CD14-positive monocyte (primary cell): ENCODE data around the gene SLC27A5. TPM values are rescaled to one million over a fixed set of nuclear protein-coding genes. Genes with fewer than 3 reads are reported as not detected.
A peak's percentile ranks its signal among the peaks of the same experiment; 100 is the strongest.

ENCODE experiments used
- DNase-seq, 3 donors: peaks; one replicate each; pipeline ENCODE4 v3.0.0-alpha.2; 2011 to 2022
- H2AFZ ChIP-seq: 2 replicates; pipeline ENCODE4 v1.6.0; 2012; ENCODE audit warnings: mild to moderate bottlenecking, low read depth, low read length, inconsistent platforms; ENCODE audit not compliant: insufficient read depth, poor library complexity, severe bottlenecking
- H3K27ac ChIP-seq, 2 donors: 1 replicate in 1 of 2; 2 replicates in 1 of 2; pipeline ENCODE4 v1.5.1; 2012 to 2013; ENCODE audit warnings: low read length in 2 of 2, control low read depth in 1 of 2, inconsistent platforms in 1 of 2, low read depth in 1 of 2, mild to moderate bottlenecking in 1 of 2
- H3K27me3 ChIP-seq, 2 donors: one replicate each; pipeline versions ENCODE4 v1.6.0 to v1.6.1; 2011 to 2013; ENCODE audit warnings: low read length in 2 of 2; ENCODE audit not compliant: control insufficient read depth in 2 of 2, insufficient read depth in 2 of 2
- H3K36me3 ChIP-seq, 2 donors: replicated peaks in 1 of 2; 1 replicate in 1 of 2; 2 replicates in 1 of 2; pipeline versions ENCODE4 v1.5.1 to v1.6.1; 2012 to 2013; ENCODE audit warnings: low read length in 2 of 2, control low read depth in 1 of 2, inconsistent platforms in 1 of 2, mild to moderate bottlenecking in 1 of 2; ENCODE audit not compliant: insufficient read depth in 2 of 2, control insufficient read depth in 1 of 2
- H3K4me1 ChIP-seq, 2 donors: 1 replicate in 1 of 2; 2 replicates in 1 of 2; pipeline versions ENCODE4 v1.5.1 to v1.6.1; 2012 to 2013; ENCODE audit warnings: low read length in 2 of 2, control low read depth in 1 of 2, inconsistent platforms in 1 of 2, mild to moderate bottlenecking in 1 of 2, moderate library complexity in 1 of 2; ENCODE audit not compliant: insufficient read depth in 2 of 2, control insufficient read depth in 1 of 2
- H3K4me2 ChIP-seq: replicated peaks from 2 replicates; pipeline ENCODE3; 2012; ENCODE audit warnings: low read length, moderate library complexity, mild to moderate bottlenecking; ENCODE audit not compliant: poor library complexity, severe bottlenecking; ENCODE audit errors: extremely low read depth
- H3K4me3 ChIP-seq, 3 experiments: fragments of 200-600 bp in 1 of 3; sonication (generic) in 1 of 3; replicated peaks in 1 of 3; 1 replicate in 2 of 3; 2 replicates in 1 of 3; pipeline ENCODE4 v1.5.1; 2011 to 2013; ENCODE audit warnings: low read length in 3 of 3, mild to moderate bottlenecking in 3 of 3, control low read depth in 2 of 3, low read depth in 2 of 3, inconsistent platforms in 1 of 3, moderate library complexity in 1 of 3
- H3K79me2 ChIP-seq: 2 replicates; pipeline ENCODE4 v1.6.0; 2012; ENCODE audit warnings: mild to moderate bottlenecking, control low read depth, inconsistent platforms, low read length, moderate library complexity; ENCODE audit not compliant: insufficient read depth
- H3K9ac ChIP-seq: 2 replicates; pipeline ENCODE4 v1.6.0; 2017; ENCODE audit warnings: low read length, mild to moderate bottlenecking; ENCODE audit not compliant: insufficient read depth, poor library complexity, severe bottlenecking
- H3K9me3 ChIP-seq, 2 donors: replicated peaks in 1 of 2; 1 replicate in 1 of 2; 2 replicates in 1 of 2; pipeline versions ENCODE4 v1.5.1 to v1.6.1; 2012 to 2013; ENCODE audit warnings: low read length in 2 of 2, control low read depth in 1 of 2; ENCODE audit not compliant: control insufficient read depth in 1 of 2, insufficient read depth in 1 of 2
- H4K20me1 ChIP-seq: 2 replicates; pipeline ENCODE4 v1.6.0; 2012; ENCODE audit warnings: mild to moderate bottlenecking, low read length, control low read depth, moderate library complexity; ENCODE audit not compliant: insufficient read depth
- H3K27ac Mint-ChIP-seq, 7 donors: one replicate each; pipeline ENCODE4 v1.8.0; 2020; ENCODE audit warnings: mild to moderate bottlenecking in 7 of 7, mixed read lengths in 7 of 7, moderate library complexity in 6 of 7, inconsistent platforms in 2 of 7
- H3K27me3 Mint-ChIP-seq, 3 donors: one replicate each; pipeline ENCODE4 v1.8.0; 2021 to 2022; ENCODE audit warnings: low read depth in 3 of 3, mild to moderate bottlenecking in 3 of 3, mixed read lengths in 3 of 3, moderate library complexity in 3 of 3, inconsistent platforms in 1 of 3
- H3K36me3 Mint-ChIP-seq, 2 donors: one replicate each; pipeline ENCODE4 v1.8.0; 2020; ENCODE audit warnings: mixed read lengths in 2 of 2, inconsistent platforms in 1 of 2, mild to moderate bottlenecking in 1 of 2
- H3K4me1 Mint-ChIP-seq: one replicate; pipeline ENCODE4 v1.8.0; 2020; ENCODE audit warnings: mild to moderate bottlenecking, mixed read lengths
- H3K4me3 Mint-ChIP-seq, 2 donors: one replicate each; pipeline ENCODE4 v1.8.0; 2020; ENCODE audit warnings: mild to moderate bottlenecking in 2 of 2, mixed read lengths in 2 of 2, moderate library complexity in 1 of 2
- H3K9me3 Mint-ChIP-seq, 7 donors: one replicate each; pipeline ENCODE4 v1.8.0; 2020 to 2022; ENCODE audit warnings: mixed read lengths in 7 of 7, mild to moderate bottlenecking in 6 of 7, moderate library complexity in 6 of 7, inconsistent platforms in 2 of 7
- WGBS: methylation state at CpG from one replicate; pipeline ENCODE4 v1.1.5; 2013; ENCODE audit warnings: missing lambda C conversion rate; ENCODE audit not compliant: insufficient coverage; 5-methylcytosine and 5-hydroxymethylcytosine counted together
- intact Hi-C, 2 donors: fragments of 100-400 bp; cut with micrococcal nuclease; formaldehyde crosslinking; loops; one replicate each; pipeline versions ENCODE4 v1.15.0 to v1.15.1; 2023
- polyA plus RNA-seq, 3 donors: library from polyadenylated mRNA; depleted of rRNA in 1 of 3; unstranded in 2 of 3; stranded (reverse) in 1 of 3; fragments of 300-500 nt in 2 of 3; fragments of >200 nt in 1 of 3; fragmentation: Illumina TruSeq in 2 of 3; gene quantifications; 1 replicate in 2 of 3; 2 replicates in 1 of 3; pipeline ENCODE4 v1.2.3, GENCODE V29; 2012 to 2021
- TF ChIP-seq, protein P1 (sequence below): fragments of 200-600 bp; IDR thresholded peaks from one replicate; pipeline ENCODE4 v1.8.0; 2022; ENCODE audit warnings: antibody characterized with exemption, mild to moderate bottlenecking

SLC27A5 gene
- polyA plus RNA-seq, 3 donors: 1.5 to 2.9 (median 2.8) TPM

GRCh38 chr19:58552655-58553054 is 40.9 kb upstream of the SLC27A5 start:
- H3K36me3 Mint-ChIP-seq: peaks cover 74 to 80% of the 10 kb centered on the region in 2 donors
- Histone ChIP-seq H3K4me2 (no peak overlapping the region), H4K20me1 (peaks cover 52% of the 10 kb centered on the region), H3K9me3 (no peaks in the 10 kb centered on the region), H3K4me1 (peaks cover 33 to 41% of the 10 kb centered on the region in 2 donors), H3K36me3 (peaks cover 72 to 81% of the 10 kb centered on the region in 2 donors), H3K79me2 (peaks cover 67% of the 10 kb centered on the region), H2AFZ (no peak overlapping the region), H3K27ac (no peak overlapping the region), H3K4me3 (no peak overlapping the region), H3K27me3 (no peaks in the 10 kb centered on the region), H3K9ac (no peak overlapping the region)
- DNase-seq: no peak
- H3K4me1 Mint-ChIP-seq: peaks cover 42% of the 10 kb centered on the region
- peaks cover 0 to 2% (median 0%) of the 10 kb centered on the region in 7 donors for H3K9me3 Mint-ChIP-seq
- 92% methylated on average over 2 of the region's 2 CpGs for WGBS
- H3K27ac Mint-ChIP-seq: peak overlapping the region in 4 of 7 donors; percentile 18 to 71 (median 30)
- intact Hi-C loops: no loop called here
- TF ChIP-seq, protein P1, sequence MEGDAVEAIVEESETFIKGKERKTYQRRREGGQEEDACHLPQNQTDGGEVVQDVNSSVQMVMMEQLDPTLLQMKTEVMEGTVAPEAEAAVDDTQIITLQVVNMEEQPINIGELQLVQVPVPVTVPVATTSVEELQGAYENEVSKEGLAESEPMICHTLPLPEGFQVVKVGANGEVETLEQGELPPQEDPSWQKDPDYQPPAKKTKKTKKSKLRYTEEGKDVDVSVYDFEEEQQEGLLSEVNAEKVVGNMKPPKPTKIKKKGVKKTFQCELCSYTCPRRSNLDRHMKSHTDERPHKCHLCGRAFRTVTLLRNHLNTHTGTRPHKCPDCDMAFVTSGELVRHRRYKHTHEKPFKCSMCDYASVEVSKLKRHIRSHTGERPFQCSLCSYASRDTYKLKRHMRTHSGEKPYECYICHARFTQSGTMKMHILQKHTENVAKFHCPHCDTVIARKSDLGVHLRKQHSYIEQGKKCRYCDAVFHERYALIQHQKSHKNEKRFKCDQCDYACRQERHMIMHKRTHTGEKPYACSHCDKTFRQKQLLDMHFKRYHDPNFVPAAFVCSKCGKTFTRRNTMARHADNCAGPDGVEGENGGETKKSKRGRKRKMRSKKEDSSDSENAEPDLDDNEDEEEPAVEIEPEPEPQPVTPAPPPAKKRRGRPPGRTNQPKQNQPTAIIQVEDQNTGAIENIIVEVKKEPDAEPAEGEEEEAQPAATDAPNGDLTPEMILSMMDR: no peak
- no peak overlapping the region for H3K4me3 Mint-ChIP-seq
- no peaks in the 10 kb centered on the region for H3K27me3 Mint-ChIP-seq

DNA sequence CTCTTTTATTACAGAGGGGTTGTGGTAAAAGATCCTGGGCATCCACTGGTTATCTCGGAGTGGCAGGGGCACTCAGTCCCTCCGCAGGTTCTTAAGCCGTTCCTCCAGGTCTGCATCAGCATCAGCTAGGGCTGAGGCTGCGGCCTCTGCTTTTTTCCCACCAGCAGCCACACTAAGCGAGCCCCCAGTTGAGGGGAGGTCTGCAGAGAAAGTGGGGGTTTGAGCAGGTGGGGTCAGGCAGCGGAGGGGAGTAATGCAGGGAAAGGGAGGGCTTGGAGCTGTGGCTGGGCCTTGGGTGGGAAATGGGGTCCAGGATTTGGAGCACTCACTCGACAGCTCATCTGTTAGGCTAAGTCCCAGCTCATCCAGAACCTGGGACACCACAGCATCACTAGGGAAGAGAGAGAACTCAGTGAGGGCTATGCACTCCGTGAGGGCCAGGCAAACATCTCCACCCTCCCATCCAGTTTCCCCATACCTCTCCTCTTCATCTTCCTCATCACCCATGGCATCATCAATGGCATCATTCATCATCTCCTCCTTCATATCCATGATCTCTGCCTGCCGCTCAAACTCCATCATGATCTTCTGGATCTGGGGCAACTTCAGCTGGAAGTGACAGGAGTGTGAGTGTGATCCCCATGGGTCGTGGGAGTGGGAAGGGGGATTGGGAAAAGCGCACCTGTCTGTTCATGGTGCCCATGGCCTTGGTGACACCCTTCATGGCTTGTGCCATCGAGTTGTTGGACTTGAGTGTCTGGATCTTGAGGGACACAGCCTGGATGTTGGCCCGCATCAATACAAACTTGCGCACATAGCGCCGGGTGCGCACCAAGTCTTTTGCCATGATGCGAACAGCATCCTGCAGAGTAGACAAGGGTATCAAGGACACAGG is 40.0 kb upstream of the SLC27A5 start:
- H3K27ac Mint-ChIP-seq: peak overlapping the region in 4 of 7 donors; percentile 4 to 45 (median 30)
- no peak for DNase-seq
- peaks cover 0 to 2% (median 0%) of the 10 kb centered on the region in 7 donors for H3K9me3 Mint-ChIP-seq
- no peaks in the 10 kb centered on the region for H3K27me3 Mint-ChIP-seq
- H3K9me3 ChIP-seq: no peaks in the 10 kb centered on the region
- peaks cover 76 to 83% of the 10 kb centered on the region in 2 donors for H3K36me3 ChIP-seq
- H3K4me3 ChIP-seq: no peak overlapping the region
- H3K4me2 ChIP-seq: no peak overlapping the region
- intact Hi-C loops: no loop called here
- peaks cover 67% of the 10 kb centered on the region for H3K79me2 ChIP-seq
- over 99% methylated on average over 11 of the region's 18 CpGs for WGBS
- no peak overlapping the region for H3K9ac ChIP-seq
- peaks cover 34% of the 10 kb centered on the region for H3K4me1 Mint-ChIP-seq
- H3K4me3 Mint-ChIP-seq: no peak overlapping the region
- H3K27me3 ChIP-seq: no peaks in the 10 kb centered on the region
- no peak overlapping the region for H2AFZ ChIP-seq
- peak overlapping the region in 1 of 2 donors; percentile 12 for H3K27ac ChIP-seq
- peaks cover 77 to 80% of the 10 kb centered on the region in 2 donors for H3K36me3 Mint-ChIP-seq
- TF ChIP-seq, protein P1: no peak
- H4K20me1 ChIP-seq: peaks cover 58% of the 10 kb centered on the region
- peaks cover 24 to 33% of the 10 kb centered on the region in 2 donors for H3K4me1 ChIP-seq
